A673 (cell line): ENCODE data around the gene GSDMA. TPM values are rescaled to one million over a fixed set of nuclear protein-coding genes. Genes with fewer than 3 reads are reported as not detected.

Source experiments
- BruUV-seq: library from RNA; stranded (reverse); fragments of 400-500 nt; replicated peaks from 2 replicates; lab custom pipeline; 2021; lab: Mats Ljungman, UMichigan
- CTCF ChIA-PET: fragments of 300-600 bp; sonication (Branson Sonifier 250); formaldehyde crosslinking; loops from one replicate; lab custom pipeline; 2022; ENCODE audit warnings: antibody characterized with exemption; lab: Charles Lee
- POLR2A ChIA-PET: fragments of 300-600 bp; sonication (Branson Sonifier 250); formaldehyde crosslinking; loops from one replicate; lab custom pipeline; 2022; ENCODE audit warnings: antibody characterized with exemption; ENCODE audit not compliant: low non-redundant PET; lab: Charles Lee
- DNase-seq: peaks from one replicate; pipeline ENCODE4 v3.0.0-alpha.2; 2015; ENCODE audit warnings: low spot score
- H3K27ac ChIP-seq: fragments of 200-600 bp; sonication (generic); 2 replicates; pipeline ENCODE4 v1.5.1; 2016; ENCODE audit warnings: mixed run types, low read depth, mild to moderate bottlenecking, mixed read lengths, antibody characterized with exemption, low read length; ENCODE audit not compliant: poor library complexity, severe bottlenecking
- H3K27me3 ChIP-seq: fragments of 200-600 bp; sonication (generic); replicated peaks from 2 replicates; pipeline ENCODE4 v1.6.1; 2017; ENCODE audit warnings: mixed run types, low read depth, mild to moderate bottlenecking, mixed read lengths, antibody characterized with exemption, low read length; ENCODE audit not compliant: insufficient read depth, poor library complexity
- H3K36me3 ChIP-seq: fragments of 200-600 bp; sonication (generic); 2 replicates; pipeline ENCODE4 v1.6.1; 2016; ENCODE audit warnings: mixed run types, mild to moderate bottlenecking, mixed read lengths, antibody characterized with exemption, low read length; ENCODE audit not compliant: insufficient read depth, poor library complexity, severe bottlenecking
- H3K4me1 ChIP-seq: fragments of 200-600 bp; sonication (generic); 2 replicates; pipeline ENCODE4 v1.6.1; 2017; ENCODE audit warnings: mixed run types, mild to moderate bottlenecking, mixed read lengths, antibody characterized with exemption, low read length; ENCODE audit not compliant: insufficient read depth, poor library complexity, severe bottlenecking
- H3K4me3 ChIP-seq: fragments of 200-600 bp; sonication (generic); 2 replicates; pipeline ENCODE4 v1.5.1; 2016; ENCODE audit warnings: low read depth, mixed run types, mild to moderate bottlenecking, mixed read lengths, low read length; ENCODE audit not compliant: poor library complexity, severe bottlenecking
- H3K9me3 ChIP-seq: fragments of 200-600 bp; sonication (generic); 2 replicates; pipeline ENCODE4 v1.6.1; 2016; ENCODE audit warnings: mixed run types, low read depth, mild to moderate bottlenecking, mixed read lengths, antibody characterized with exemption, low read length; ENCODE audit not compliant: poor library complexity, severe bottlenecking
- EZH2 ChIP-seq: fragments of 200-600 bp; sonication (generic); IDR thresholded peaks from 2 replicates; pipeline ENCODE4 v1.6.1; 2017; ENCODE audit warnings: borderline replicate concordance, low read depth, mild to moderate bottlenecking, mixed read lengths, antibody characterized with exemption, low read length; ENCODE audit not compliant: poor library complexity, severe bottlenecking
- intact Hi-C: fragments of 100-400 bp; cut with micrococcal nuclease; formaldehyde crosslinking; loops from one replicate; pipeline ENCODE4 v1.10.0; 2022; ENCODE audit not compliant: unreplicated experiment
- total RNA-seq: library from RNA; stranded (reverse); gene quantifications from 2 replicates; pipeline ENCODE4 v1.2.3, GENCODE V29; 2021
- TF ChIP-seq, protein P1 (sequence below): fragments of 300-800, 200-600 bp; sonication (generic); conservative IDR thresholded peaks from 2 replicates; pipeline ENCODE4 v1.5.1; 2017; ENCODE audit warnings: low read depth, mild to moderate bottlenecking, antibody characterized with exemption, low read length, moderate library complexity, mixed read lengths

Gene GSDMA
- total RNA-seq, 1 experiment from 2014 or later = not detected

GRCh38 chr17:39950871-39951348, 11.9 kb upstream of the GSDMA start:
- H3K27ac ChIP-seq = no peak overlapping the region
- H3K4me3 ChIP-seq = no peak overlapping the region
- intact Hi-C loops = no loop called here
- DNase-seq = no peak
- no peak for TF ChIP-seq EZH2
- TF ChIP-seq, protein P1, sequence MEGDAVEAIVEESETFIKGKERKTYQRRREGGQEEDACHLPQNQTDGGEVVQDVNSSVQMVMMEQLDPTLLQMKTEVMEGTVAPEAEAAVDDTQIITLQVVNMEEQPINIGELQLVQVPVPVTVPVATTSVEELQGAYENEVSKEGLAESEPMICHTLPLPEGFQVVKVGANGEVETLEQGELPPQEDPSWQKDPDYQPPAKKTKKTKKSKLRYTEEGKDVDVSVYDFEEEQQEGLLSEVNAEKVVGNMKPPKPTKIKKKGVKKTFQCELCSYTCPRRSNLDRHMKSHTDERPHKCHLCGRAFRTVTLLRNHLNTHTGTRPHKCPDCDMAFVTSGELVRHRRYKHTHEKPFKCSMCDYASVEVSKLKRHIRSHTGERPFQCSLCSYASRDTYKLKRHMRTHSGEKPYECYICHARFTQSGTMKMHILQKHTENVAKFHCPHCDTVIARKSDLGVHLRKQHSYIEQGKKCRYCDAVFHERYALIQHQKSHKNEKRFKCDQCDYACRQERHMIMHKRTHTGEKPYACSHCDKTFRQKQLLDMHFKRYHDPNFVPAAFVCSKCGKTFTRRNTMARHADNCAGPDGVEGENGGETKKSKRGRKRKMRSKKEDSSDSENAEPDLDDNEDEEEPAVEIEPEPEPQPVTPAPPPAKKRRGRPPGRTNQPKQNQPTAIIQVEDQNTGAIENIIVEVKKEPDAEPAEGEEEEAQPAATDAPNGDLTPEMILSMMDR = no peak
- H3K9me3 ChIP-seq = no peaks in the 10 kb centered on the region
- POLR2A ChIA-PET = no interaction called here
- no TSS peak for BruUV-seq
- no peaks in the 10 kb centered on the region for H3K27me3 ChIP-seq
- H3K4me1 ChIP-seq = no peaks in the 10 kb centered on the region
- CTCF ChIA-PET = no interaction called here
- H3K36me3 ChIP-seq = no peaks in the 10 kb centered on the region

DNA sequence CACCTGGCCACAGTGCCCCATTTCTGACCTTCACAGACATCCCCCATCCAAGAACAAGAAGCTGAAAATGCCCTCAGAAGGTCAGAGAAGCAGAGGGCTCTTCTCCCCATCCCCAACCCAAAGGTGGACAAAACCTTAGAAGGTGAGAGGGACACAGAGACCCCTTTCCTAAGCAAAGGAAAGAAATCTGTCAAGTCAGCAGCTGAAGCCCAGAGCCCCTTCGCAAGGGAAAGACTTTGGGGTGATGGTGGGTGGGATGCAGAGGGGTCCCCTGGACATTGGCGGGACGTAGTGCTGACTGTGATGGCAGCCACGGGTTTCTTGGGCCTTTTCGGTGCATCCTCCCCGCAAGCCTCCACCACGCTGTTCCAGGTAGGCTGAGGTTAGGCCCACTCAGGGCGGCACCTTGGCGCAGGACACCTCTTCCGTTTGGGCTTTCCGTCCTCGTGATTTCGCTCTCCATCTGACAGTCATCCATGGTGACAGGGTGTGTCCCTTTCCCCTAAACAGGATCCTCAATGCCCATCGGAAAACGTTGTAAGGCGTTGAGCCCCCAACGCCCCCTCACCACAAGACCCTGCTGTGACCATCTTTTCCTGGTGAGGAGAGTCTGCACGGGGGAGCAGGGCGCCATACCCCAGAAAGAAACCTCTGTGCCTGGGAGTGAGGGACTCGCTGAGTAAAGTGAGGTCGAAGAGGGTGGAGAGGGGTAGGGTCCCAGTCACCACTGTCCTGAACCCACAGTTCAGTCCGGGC, 10.7 kb upstream of the GSDMA start:
- intact Hi-C loops = no loop called here
- no peak for TF ChIP-seq EZH2
- TF ChIP-seq, protein P1 = no peak
- peak overlapping the region; percentile 32 for H3K4me3 ChIP-seq
- H3K36me3 ChIP-seq = no peaks in the 10 kb centered on the region
- ChIA-PET POLR2A (no interaction called here), CTCF (no interaction called here)
- no TSS peak for BruUV-seq
- H3K27ac ChIP-seq = no peak overlapping the region
- H3K27me3 ChIP-seq = no peaks in the 10 kb centered on the region
- no peaks in the 10 kb centered on the region for H3K4me1 ChIP-seq
- no peaks in the 10 kb centered on the region for H3K9me3 ChIP-seq
- DNase-seq = no peak

GRCh38 chr17:39952680-39953470, 9.9 kb upstream of the GSDMA start:
- Histone ChIP-seq H3K9me3 (no peaks in the 10 kb centered on the region), H3K36me3 (no peaks in the 10 kb centered on the region), H3K4me3 (peak overlapping the region; percentile 42), H3K27ac (no peak overlapping the region), H3K4me1 (no peaks in the 10 kb centered on the region), H3K27me3 (no peaks in the 10 kb centered on the region)
- peak; percentile 85 for DNase-seq
- CTCF ChIA-PET = no interaction called here
- BruUV-seq = no TSS peak
- intact Hi-C loops = no loop called here
- TF ChIP-seq, protein P1 = no peak
- no peak for TF ChIP-seq EZH2
- POLR2A ChIA-PET = no interaction called here
